ENCODE measurements around the gene CABLES2. TPM values are rescaled to one million over a fixed set of nuclear protein-coding genes. Genes with fewer than 3 reads are reported as not detected.

Gene CABLES2
- total RNA-seq, 1 experiment from 2014 or later, result 8.3 TPM

- Histone ChIP-seq H3K27me3 (ENCODE audit: control insufficient read depth, insufficient read depth, low read length) (no peaks in the 10 kb centered on the region), H3K36me3 (replicated peaks; ENCODE audit: control insufficient read depth, insufficient read depth, low read length) (no peaks in the 10 kb centered on the region), H3K4me3 (ENCODE audit: insufficient read depth, low read depth, low read length) (no peak overlapping the region)
- DNase-seq, result no peak
Measured at GRCh38 chr20:62445553-62446340, 38.7 kb upstream of the CABLES2 start.

- H3K27me3 ChIP-seq (ENCODE audit: control insufficient read depth, insufficient read depth, low read length), result no peaks in the 10 kb centered on the region
- no peak for DNase-seq
- H3K4me3 ChIP-seq (ENCODE audit: insufficient read depth, low read depth, low read length), result no peak overlapping the region
- no peaks in the 10 kb centered on the region for H3K36me3 ChIP-seq (replicated peaks; ENCODE audit: control insufficient read depth, insufficient read depth, low read length)
Measured at GRCh38 chr20:62444286-62444685, 37.2 kb upstream of the CABLES2 start.

GRCh38 chr20:62441987-62442539 lies 35.0 kb upstream of the CABLES2 start:
- no peak for DNase-seq

GRCh38 chr20:62439218-62439617 lies 32.1 kb upstream of the CABLES2 start:
- H3K4me3 ChIP-seq (ENCODE audit: insufficient read depth, low read depth, low read length), result no peak overlapping the region
- no peaks in the 10 kb centered on the region for H3K36me3 ChIP-seq (replicated peaks; ENCODE audit: control insufficient read depth, insufficient read depth, low read length)
- no peak for DNase-seq
- H3K27me3 ChIP-seq (ENCODE audit: control insufficient read depth, insufficient read depth, low read length), result no peaks in the 10 kb centered on the region

More at GRCh38 chr20:62441987-62442539, 35.0 kb upstream of the CABLES2 start:
- Histone ChIP-seq H3K36me3 (replicated peaks; ENCODE audit: control insufficient read depth, insufficient read depth, low read length) (no peaks in the 10 kb centered on the region), H3K4me3 (ENCODE audit: insufficient read depth, low read depth, low read length) (no peak overlapping the region), H3K27me3 (ENCODE audit: control insufficient read depth, insufficient read depth, low read length) (no peaks in the 10 kb centered on the region)

GRCh38 chr20:62437927-62438326 lies 30.8 kb upstream of the CABLES2 start:
- DNase-seq, result peak; percentile 80
- Histone ChIP-seq H3K4me3 (ENCODE audit: insufficient read depth, low read depth, low read length) (no peak overlapping the region), H3K27me3 (ENCODE audit: control insufficient read depth, insufficient read depth, low read length) (no peaks in the 10 kb centered on the region), H3K36me3 (replicated peaks; ENCODE audit: control insufficient read depth, insufficient read depth, low read length) (no peaks in the 10 kb centered on the region)

- no peaks in the 10 kb centered on the region for H3K27me3 ChIP-seq (ENCODE audit: control insufficient read depth, insufficient read depth, low read length)
- no peak overlapping the region for H3K4me3 ChIP-seq (ENCODE audit: insufficient read depth, low read depth, low read length)
- DNase-seq, result no peak
- H3K36me3 ChIP-seq (replicated peaks; ENCODE audit: control insufficient read depth, insufficient read depth, low read length), result no peaks in the 10 kb centered on the region
Measured at GRCh38 chr20:62437496-62437895, 30.4 kb upstream of the CABLES2 start.

GRCh38 chr20:62436692-62437091 lies 29.6 kb upstream of the CABLES2 start:
- H3K36me3 ChIP-seq (replicated peaks; ENCODE audit: control insufficient read depth, insufficient read depth, low read length), result no peaks in the 10 kb centered on the region
- no peak for DNase-seq
- no peaks in the 10 kb centered on the region for H3K27me3 ChIP-seq (ENCODE audit: control insufficient read depth, insufficient read depth, low read length)
- H3K4me3 ChIP-seq (ENCODE audit: insufficient read depth, low read depth, low read length), result no peak overlapping the region

- no peak for DNase-seq
- no peak overlapping the region for H3K4me3 ChIP-seq (ENCODE audit: insufficient read depth, low read depth, low read length)
- H3K27me3 ChIP-seq (ENCODE audit: control insufficient read depth, insufficient read depth, low read length), result no peaks in the 10 kb centered on the region
Measured at GRCh38 chr20:62433658-62434497, 26.8 kb upstream of the CABLES2 start.

GRCh38 chr20:62430866-62431447 lies 23.9 kb upstream of the CABLES2 start:
- Histone ChIP-seq H3K27me3 (ENCODE audit: control insufficient read depth, insufficient read depth, low read length) (no peaks in the 10 kb centered on the region), H3K36me3 (replicated peaks; ENCODE audit: control insufficient read depth, insufficient read depth, low read length) (no peaks in the 10 kb centered on the region), H3K4me3 (ENCODE audit: insufficient read depth, low read depth, low read length) (no peak overlapping the region)
- DNase-seq, result no peak

More at GRCh38 chr20:62433658-62434497, 26.8 kb upstream of the CABLES2 start:
- no peaks in the 10 kb centered on the region for H3K36me3 ChIP-seq (replicated peaks; ENCODE audit: control insufficient read depth, insufficient read depth, low read length)

- H3K27me3 ChIP-seq (ENCODE audit: control insufficient read depth, insufficient read depth, low read length), result no peaks in the 10 kb centered on the region
- no peaks in the 10 kb centered on the region for H3K36me3 ChIP-seq (replicated peaks; ENCODE audit: control insufficient read depth, insufficient read depth, low read length)
- no peak overlapping the region for H3K4me3 ChIP-seq (ENCODE audit: insufficient read depth, low read depth, low read length)
- no peak for DNase-seq
Measured at GRCh38 chr20:62430311-62430853, 23.3 kb upstream of the CABLES2 start.

- Histone ChIP-seq H3K27me3 (ENCODE audit: control insufficient read depth, insufficient read depth, low read length) (no peaks in the 10 kb centered on the region), H3K36me3 (replicated peaks; ENCODE audit: control insufficient read depth, insufficient read depth, low read length) (no peaks in the 10 kb centered on the region), H3K4me3 (ENCODE audit: insufficient read depth, low read depth, low read length) (no peak overlapping the region)
- DNase-seq, result no peak
Measured at GRCh38 chr20:62429455-62430310, 22.6 kb upstream of the CABLES2 start.

- no peak overlapping the region for H3K4me3 ChIP-seq (ENCODE audit: insufficient read depth, low read depth, low read length)
- no peaks in the 10 kb centered on the region for H3K27me3 ChIP-seq (ENCODE audit: control insufficient read depth, insufficient read depth, low read length)
- no peak for DNase-seq
- H3K36me3 ChIP-seq (replicated peaks; ENCODE audit: control insufficient read depth, insufficient read depth, low read length), result no peaks in the 10 kb centered on the region
Measured at GRCh38 chr20:62428396-62429295, 21.6 kb upstream of the CABLES2 start.

- H3K36me3 ChIP-seq (replicated peaks; ENCODE audit: control insufficient read depth, insufficient read depth, low read length), result no peaks in the 10 kb centered on the region
- H3K27me3 ChIP-seq (ENCODE audit: control insufficient read depth, insufficient read depth, low read length), result no peaks in the 10 kb centered on the region
Measured at GRCh38 chr20:62428002-62428372, 20.9 kb upstream of the CABLES2 start.

More at GRCh38 chr20:62428002-62428372, 20.9 kb upstream of the CABLES2 start:
- no peak overlapping the region for H3K4me3 ChIP-seq (ENCODE audit: insufficient read depth, low read depth, low read length)
- DNase-seq, result no peak

Measured in H7 (cell line).